Measurements from ENCODE around the gene TNKS1BP1. TPM values are rescaled to one million over a fixed set of nuclear protein-coding genes. Genes with fewer than 3 reads are reported as not detected.

Gene TNKS1BP1, protein sequence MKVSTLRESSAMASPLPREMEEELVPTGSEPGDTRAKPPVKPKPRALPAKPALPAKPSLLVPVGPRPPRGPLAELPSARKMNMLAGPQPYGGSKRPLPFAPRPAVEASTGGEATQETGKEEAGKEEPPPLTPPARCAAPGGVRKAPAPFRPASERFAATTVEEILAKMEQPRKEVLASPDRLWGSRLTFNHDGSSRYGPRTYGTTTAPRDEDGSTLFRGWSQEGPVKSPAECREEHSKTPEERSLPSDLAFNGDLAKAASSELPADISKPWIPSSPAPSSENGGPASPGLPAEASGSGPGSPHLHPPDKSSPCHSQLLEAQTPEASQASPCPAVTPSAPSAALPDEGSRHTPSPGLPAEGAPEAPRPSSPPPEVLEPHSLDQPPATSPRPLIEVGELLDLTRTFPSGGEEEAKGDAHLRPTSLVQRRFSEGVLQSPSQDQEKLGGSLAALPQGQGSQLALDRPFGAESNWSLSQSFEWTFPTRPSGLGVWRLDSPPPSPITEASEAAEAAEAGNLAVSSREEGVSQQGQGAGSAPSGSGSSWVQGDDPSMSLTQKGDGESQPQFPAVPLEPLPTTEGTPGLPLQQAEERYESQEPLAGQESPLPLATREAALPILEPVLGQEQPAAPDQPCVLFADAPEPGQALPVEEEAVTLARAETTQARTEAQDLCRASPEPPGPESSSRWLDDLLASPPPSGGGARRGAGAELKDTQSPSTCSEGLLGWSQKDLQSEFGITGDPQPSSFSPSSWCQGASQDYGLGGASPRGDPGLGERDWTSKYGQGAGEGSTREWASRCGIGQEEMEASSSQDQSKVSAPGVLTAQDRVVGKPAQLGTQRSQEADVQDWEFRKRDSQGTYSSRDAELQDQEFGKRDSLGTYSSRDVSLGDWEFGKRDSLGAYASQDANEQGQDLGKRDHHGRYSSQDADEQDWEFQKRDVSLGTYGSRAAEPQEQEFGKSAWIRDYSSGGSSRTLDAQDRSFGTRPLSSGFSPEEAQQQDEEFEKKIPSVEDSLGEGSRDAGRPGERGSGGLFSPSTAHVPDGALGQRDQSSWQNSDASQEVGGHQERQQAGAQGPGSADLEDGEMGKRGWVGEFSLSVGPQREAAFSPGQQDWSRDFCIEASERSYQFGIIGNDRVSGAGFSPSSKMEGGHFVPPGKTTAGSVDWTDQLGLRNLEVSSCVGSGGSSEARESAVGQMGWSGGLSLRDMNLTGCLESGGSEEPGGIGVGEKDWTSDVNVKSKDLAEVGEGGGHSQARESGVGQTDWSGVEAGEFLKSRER (N-terminal part only)
- total RNA-seq (ENCODE audit: unreplicated experiment) = 198 TPM
- long read RNA-seq, transcript TNKS1BP1-202 (6 exons, 1,946 nt) = major isoform, 5 of 16 reads
- long read RNA-seq, partial matches to known transcripts = 6 of 16 reads
- long read RNA-seq, other reads (novel, unspliced or antisense) = 5 of 16 reads

DNA sequence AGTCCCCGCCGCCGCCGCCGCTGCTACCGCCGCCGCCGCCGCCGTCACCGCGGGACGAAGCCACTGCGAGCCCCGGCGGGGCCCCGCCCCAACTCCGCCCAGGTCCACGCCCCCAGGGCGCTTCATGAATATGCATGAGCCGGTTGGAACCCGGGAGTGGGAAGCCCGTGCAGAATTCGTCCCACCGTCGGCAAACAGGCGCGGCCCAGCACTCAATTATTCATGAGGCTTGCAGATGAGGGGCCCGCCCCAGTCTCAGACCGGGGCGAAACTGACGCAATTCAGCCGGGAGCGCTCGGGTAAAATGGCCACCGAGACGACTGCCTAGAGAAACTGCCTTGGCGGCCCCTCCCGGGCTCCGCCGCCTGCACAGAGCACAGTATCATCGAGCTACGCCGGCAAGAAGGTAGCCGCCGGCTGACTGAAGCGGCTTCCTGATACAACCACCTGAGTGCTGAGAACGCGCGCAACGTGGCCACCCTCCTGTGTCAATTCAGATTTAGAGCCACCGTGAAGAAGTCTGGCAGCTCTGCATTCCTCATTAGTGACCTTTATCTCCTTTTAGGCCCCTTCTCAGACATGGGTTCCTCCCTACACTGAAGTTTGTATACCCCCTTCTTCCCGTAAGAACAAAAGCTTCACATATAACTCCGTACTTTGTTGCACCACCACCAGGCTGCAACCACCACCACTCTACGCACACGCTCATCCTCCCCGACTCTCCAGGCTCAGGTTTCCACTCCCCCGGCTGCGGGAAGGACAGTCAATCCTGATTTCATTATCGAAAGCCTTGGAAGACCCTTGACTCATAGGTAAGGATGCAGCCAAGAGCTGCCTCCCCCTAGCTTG, at the start of gene TNKS1BP1:
TSS of gene TNKS1BP1 (minus strand) at position 67 of the 849 bp plus-strand sequence. CDS start 3,067 bp downstream, outside the sequence.
- H3K36me3 Mint-ChIP-seq (ENCODE audit: unreplicated experiment) = no peaks in the 10 kb centered on the region
- H3K4me1 Mint-ChIP-seq (ENCODE audit: low read depth, unreplicated experiment) = peaks cover 33% of the 10 kb centered on the region
- peaks cover 25% of the 10 kb centered on the region for H3K9me3 Mint-ChIP-seq (ENCODE audit: unreplicated experiment)
- H3K27ac Mint-ChIP-seq (ENCODE audit: unreplicated experiment) = peak within 1 kb of the TSS; percentile 99
- TF ChIP-seq, protein P1, sequence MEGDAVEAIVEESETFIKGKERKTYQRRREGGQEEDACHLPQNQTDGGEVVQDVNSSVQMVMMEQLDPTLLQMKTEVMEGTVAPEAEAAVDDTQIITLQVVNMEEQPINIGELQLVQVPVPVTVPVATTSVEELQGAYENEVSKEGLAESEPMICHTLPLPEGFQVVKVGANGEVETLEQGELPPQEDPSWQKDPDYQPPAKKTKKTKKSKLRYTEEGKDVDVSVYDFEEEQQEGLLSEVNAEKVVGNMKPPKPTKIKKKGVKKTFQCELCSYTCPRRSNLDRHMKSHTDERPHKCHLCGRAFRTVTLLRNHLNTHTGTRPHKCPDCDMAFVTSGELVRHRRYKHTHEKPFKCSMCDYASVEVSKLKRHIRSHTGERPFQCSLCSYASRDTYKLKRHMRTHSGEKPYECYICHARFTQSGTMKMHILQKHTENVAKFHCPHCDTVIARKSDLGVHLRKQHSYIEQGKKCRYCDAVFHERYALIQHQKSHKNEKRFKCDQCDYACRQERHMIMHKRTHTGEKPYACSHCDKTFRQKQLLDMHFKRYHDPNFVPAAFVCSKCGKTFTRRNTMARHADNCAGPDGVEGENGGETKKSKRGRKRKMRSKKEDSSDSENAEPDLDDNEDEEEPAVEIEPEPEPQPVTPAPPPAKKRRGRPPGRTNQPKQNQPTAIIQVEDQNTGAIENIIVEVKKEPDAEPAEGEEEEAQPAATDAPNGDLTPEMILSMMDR (IDR thresholded peaks at IDR 0.05; ENCODE audit: partially characterized antibody, unreplicated experiment) = no peak
- peaks cover 28% of the 10 kb centered on the region for H3K27me3 Mint-ChIP-seq (ENCODE audit: unreplicated experiment)
- H3K4me3 Mint-ChIP-seq (ENCODE audit: unreplicated experiment) = peak within 1 kb of the TSS; percentile 97
- DNase-seq = peak; percentile 96

- DNase-seq = no peak
- H3K27ac Mint-ChIP-seq (ENCODE audit: unreplicated experiment) = peak overlapping the region; percentile 11
- TF ChIP-seq, protein P1 (IDR thresholded peaks at IDR 0.05; ENCODE audit: partially characterized antibody, unreplicated experiment) = no peak
- peaks cover 20% of the 10 kb centered on the region for H3K27me3 Mint-ChIP-seq (ENCODE audit: unreplicated experiment)
- peaks cover 23% of the 10 kb centered on the region for H3K9me3 Mint-ChIP-seq (ENCODE audit: unreplicated experiment)
- H3K4me1 Mint-ChIP-seq (ENCODE audit: low read depth, unreplicated experiment) = peaks cover 6% of the 10 kb centered on the region
- no peaks in the 10 kb centered on the region for H3K36me3 Mint-ChIP-seq (ENCODE audit: unreplicated experiment)
- H3K4me3 Mint-ChIP-seq (ENCODE audit: unreplicated experiment) = no peak overlapping the region
Measured at GRCh38 chr11:57373146-57373545, 48.4 kb upstream of the TNKS1BP1 start.

DNA sequence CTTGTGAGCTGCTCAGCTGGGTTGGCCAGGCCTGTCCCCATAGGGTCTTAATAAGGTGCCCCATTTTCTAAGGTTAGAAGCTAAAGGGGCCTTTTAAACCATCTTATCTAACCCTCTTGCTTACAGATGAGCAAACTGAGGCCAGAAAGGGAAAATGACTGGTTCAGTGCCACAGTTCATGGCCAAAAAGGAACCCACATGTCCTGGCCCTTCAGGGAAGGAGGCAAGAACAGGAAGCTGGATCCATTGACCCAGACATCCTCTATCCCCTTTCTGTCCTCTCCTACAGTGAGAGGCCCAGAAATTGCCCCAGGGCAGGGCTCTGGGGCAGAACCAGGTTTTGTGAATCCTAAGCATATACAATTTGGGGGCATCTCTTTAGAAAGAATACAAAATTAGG, 46.2 kb upstream of the TNKS1BP1 start:
- Mint-ChIP-seq H3K36me3 (ENCODE audit: unreplicated experiment) (peaks cover 10% of the 10 kb centered on the region), H3K27ac (ENCODE audit: unreplicated experiment) (no peak overlapping the region), H3K4me1 (ENCODE audit: low read depth, unreplicated experiment) (peaks cover 4% of the 10 kb centered on the region), H3K4me3 (ENCODE audit: unreplicated experiment) (no peak overlapping the region), H3K9me3 (ENCODE audit: unreplicated experiment) (peaks cover 19% of the 10 kb centered on the region), H3K27me3 (ENCODE audit: unreplicated experiment) (peaks cover 18% of the 10 kb centered on the region)
- no peak for DNase-seq
- TF ChIP-seq, protein P1 (IDR thresholded peaks at IDR 0.05; ENCODE audit: partially characterized antibody, unreplicated experiment) = no peak

DNA sequence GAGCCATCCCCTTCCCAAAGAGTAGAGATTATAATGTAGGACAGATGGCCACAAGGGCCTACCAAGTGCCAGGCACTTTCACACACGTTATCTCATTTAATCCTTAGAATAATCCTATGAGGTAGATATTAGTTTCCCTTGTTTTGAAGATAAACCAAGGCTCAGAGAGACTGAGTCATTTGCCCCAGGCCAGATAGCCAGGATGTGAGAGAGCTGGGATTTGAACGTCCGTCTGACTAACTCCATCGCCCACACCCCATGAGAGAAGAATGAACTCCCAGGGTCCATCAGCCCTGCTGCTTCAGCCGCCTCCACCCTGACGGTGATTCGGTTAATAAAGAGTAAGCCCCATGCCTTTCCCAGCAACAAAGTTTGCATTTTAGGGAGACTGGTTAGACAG, 45.5 kb upstream of the TNKS1BP1 start:
- H3K36me3 Mint-ChIP-seq (ENCODE audit: unreplicated experiment) = peaks cover 16% of the 10 kb centered on the region
- peaks cover 22% of the 10 kb centered on the region for H3K9me3 Mint-ChIP-seq (ENCODE audit: unreplicated experiment)
- no peak for DNase-seq
- H3K27ac Mint-ChIP-seq (ENCODE audit: unreplicated experiment) = no peak overlapping the region
- no peak overlapping the region for H3K4me3 Mint-ChIP-seq (ENCODE audit: unreplicated experiment)
- peaks cover 19% of the 10 kb centered on the region for H3K27me3 Mint-ChIP-seq (ENCODE audit: unreplicated experiment)
- H3K4me1 Mint-ChIP-seq (ENCODE audit: low read depth, unreplicated experiment) = peaks cover 4% of the 10 kb centered on the region
- TF ChIP-seq, protein P1 (IDR thresholded peaks at IDR 0.05; ENCODE audit: partially characterized antibody, unreplicated experiment) = no peak
